HG02943 (cell line): ENCODE data around the gene BBS7.
A peak's percentile ranks its signal among the peaks of the same experiment; 100 is the strongest.

Source experiments
- ATAC-seq: cut with Tn5 transposase; IDR thresholded peaks from one replicate; pipeline ENCODE4 v1.9.1; 2021; ENCODE audit warnings: mild to moderate bottlenecking, low read depth, moderate library complexity; ENCODE audit not compliant: unreplicated experiment

BBS7 gene

GRCh38 chr4:121827853-121828252, 42.4 kb downstream of the BBS7 start:
- no peak for ATAC-seq

- no peak for ATAC-seq
These were observed 45.3 kb downstream of the BBS7 start for GRCh38 chr4:121824950-121825349.

GRCh38 chr4:121824171-121824527, 46.1 kb downstream of the BBS7 start:
- no peak for ATAC-seq

- peak; percentile 96 for ATAC-seq
These were observed 46.6 kb downstream of the BBS7 start, which contains the start of gene CCNA2 for GRCh38 chr4:121823505-121824170. CCNA2 (minus strand) TSS chr4:121823883; CDS start chr4:121823628, 255 bp downstream.

- peak; percentile 45 for ATAC-seq
These were observed 47.3 kb downstream of the BBS7 start for GRCh38 chr4:121822796-121823504.

GRCh38 chr4:121822047-121822446, 48.2 kb downstream of the BBS7 start:
- ATAC-seq = no peak

- no peak for ATAC-seq
These were observed 50.9 kb downstream of the BBS7 start for GRCh38 chr4:121819216-121819965.

GRCh38 chr4:121818215-121818614, 52.1 kb downstream of the BBS7 start:
- ATAC-seq = no peak

- ATAC-seq = no peak
These were observed 52.6 kb downstream of the BBS7 start for GRCh38 chr4:121817701-121818100.

GRCh38 chr4:121817006-121817405, 53.3 kb downstream of the BBS7 start:
- ATAC-seq = no peak

- ATAC-seq = no peak
These were observed 55.5 kb downstream of the BBS7 start for GRCh38 chr4:121814756-121815155.

GRCh38 chr4:121811122-121811521, 59.2 kb downstream of the BBS7 start:
- no peak for ATAC-seq

GRCh38 chr4:121806411-121806810, 63.9 kb downstream of the BBS7 start:
- no peak for ATAC-seq

GRCh38 chr4:121801715-121802075, 68.6 kb downstream of the BBS7 start:
- no peak for ATAC-seq

- ATAC-seq = peak; percentile 77
These were observed 69.1 kb downstream of the BBS7 start, which contains the start of gene EXOSC9 for GRCh38 chr4:121800961-121801714. EXOSC9 (plus strand) TSS chr4:121801323; CDS start chr4:121801425, 102 bp downstream.

GRCh38 chr4:121800638-121800960, 69.7 kb downstream of the BBS7 start:
- ATAC-seq = peak; percentile 13

- no peak for ATAC-seq
These were observed 70.3 kb downstream of the BBS7 start for GRCh38 chr4:121799867-121800501.

GRCh38 chr4:121799208-121799823, 71.0 kb downstream of the BBS7 start:
- no peak for ATAC-seq

GRCh38 chr4:121796283-121796682, 74.0 kb downstream of the BBS7 start:
- ATAC-seq = no peak
